Neural progenitor cell (in vitro differentiated cells): ENCODE measurements around the gene C9orf50.

Source experiments
- EZH2 ChIP-seq: fragments of 200-600 bp; sonication (generic); IDR thresholded peaks from 2 replicates; pipeline ENCODE4 v1.6.1; 2017; ENCODE audit warnings: antibody characterized with exemption, mild to moderate bottlenecking, moderate library complexity
- EZH2phosphoT487 ChIP-seq: fragments of 200-600 bp; sonication (generic); IDR thresholded peaks from 2 replicates; pipeline ENCODE4 v1.6.1; 2017; ENCODE audit warnings: antibody characterized with exemption
- TF ChIP-seq, protein P1 (sequence below): fragments of 200-600 bp; sonication (generic); IDR thresholded peaks from 2 replicates; pipeline ENCODE4 v1.5.1; 2017; ENCODE audit warnings: antibody characterized with exemption, mild to moderate bottlenecking

DNA sequence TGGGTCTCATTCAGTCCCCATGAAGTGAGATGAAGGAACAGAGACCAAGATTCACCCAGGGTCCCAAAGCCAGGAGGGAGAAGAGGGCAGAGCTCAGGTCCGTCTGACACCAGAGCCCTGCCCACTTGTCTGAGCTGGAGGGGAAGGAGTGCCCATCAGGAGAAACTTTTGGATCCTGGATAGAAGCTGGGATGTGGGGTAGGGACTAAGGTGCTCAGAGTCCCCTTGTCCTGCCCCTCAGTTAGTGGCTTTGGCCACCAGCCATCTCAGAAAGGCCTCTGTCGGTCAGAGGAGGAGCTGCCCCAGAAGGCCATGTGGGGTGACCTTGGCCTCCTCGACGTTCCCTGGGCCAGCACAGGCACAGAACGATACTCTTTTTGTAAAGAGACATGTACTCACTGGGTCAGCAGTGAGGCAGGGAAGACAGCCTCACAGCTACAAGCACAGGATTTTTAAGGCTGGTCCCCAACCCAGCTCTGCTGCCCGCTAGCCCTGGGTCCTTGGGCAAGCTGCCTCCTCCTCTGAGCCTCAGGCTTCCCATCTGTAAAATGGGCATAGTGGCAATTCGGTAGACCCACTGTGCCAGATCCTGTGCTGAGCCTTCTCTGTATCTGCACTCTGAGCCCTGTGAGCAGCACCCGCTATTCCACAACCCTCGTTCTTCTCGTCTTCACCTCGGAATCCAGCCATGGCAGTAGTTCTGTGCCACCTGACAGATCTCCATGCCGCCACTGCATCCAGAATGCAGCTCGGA is 49.4 kb downstream of the C9orf50 start:
- TF ChIP-seq, protein P1, sequence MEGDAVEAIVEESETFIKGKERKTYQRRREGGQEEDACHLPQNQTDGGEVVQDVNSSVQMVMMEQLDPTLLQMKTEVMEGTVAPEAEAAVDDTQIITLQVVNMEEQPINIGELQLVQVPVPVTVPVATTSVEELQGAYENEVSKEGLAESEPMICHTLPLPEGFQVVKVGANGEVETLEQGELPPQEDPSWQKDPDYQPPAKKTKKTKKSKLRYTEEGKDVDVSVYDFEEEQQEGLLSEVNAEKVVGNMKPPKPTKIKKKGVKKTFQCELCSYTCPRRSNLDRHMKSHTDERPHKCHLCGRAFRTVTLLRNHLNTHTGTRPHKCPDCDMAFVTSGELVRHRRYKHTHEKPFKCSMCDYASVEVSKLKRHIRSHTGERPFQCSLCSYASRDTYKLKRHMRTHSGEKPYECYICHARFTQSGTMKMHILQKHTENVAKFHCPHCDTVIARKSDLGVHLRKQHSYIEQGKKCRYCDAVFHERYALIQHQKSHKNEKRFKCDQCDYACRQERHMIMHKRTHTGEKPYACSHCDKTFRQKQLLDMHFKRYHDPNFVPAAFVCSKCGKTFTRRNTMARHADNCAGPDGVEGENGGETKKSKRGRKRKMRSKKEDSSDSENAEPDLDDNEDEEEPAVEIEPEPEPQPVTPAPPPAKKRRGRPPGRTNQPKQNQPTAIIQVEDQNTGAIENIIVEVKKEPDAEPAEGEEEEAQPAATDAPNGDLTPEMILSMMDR = no peak
- TF ChIP-seq EZH2phosphoT487 = no peak
- no peak for TF ChIP-seq EZH2
